GM23338 (cell line): ENCODE data around the gene SPON2.

Experiments
- CREB1 ChIP-seq: fragments of 250-450 bp; sonication (Bioruptor Pico); IDR thresholded peaks from 2 replicates; pipeline ENCODE4 v1.5.0; 2020; ENCODE audit warnings: low read depth, mild to moderate bottlenecking, moderate library complexity
- EZH2 ChIP-seq: fragments of 200-600 bp; sonication (generic); IDR thresholded peaks from one replicate; pipeline ENCODE4 v1.8.0; 2017; ENCODE audit warnings: antibody characterized with exemption, mild to moderate bottlenecking, low read depth; ENCODE audit not compliant: unreplicated experiment
- EZH2phosphoT487 ChIP-seq: fragments of 200-600 bp; sonication (generic); IDR thresholded peaks from one replicate; pipeline ENCODE4 v1.8.1; 2018; ENCODE audit warnings: antibody characterized with exemption; ENCODE audit not compliant: unreplicated experiment
- JUNB ChIP-seq: IDR thresholded peaks from one replicate; pipeline ENCODE4 v1.6.1; 2016; ENCODE audit warnings: antibody characterized with exemption; ENCODE audit not compliant: unreplicated experiment
- POLR2AphosphoS5 ChIP-seq: IDR thresholded peaks from 2 replicates; pipeline ENCODE4 v1.6.1; 2016; ENCODE audit warnings: antibody characterized with exemption, low read depth
- ZNF114 ChIP-seq: fragments of 250-450 bp; sonication (Bioruptor Pico); IDR thresholded peaks from 2 replicates; pipeline ENCODE4 v1.5.0; 2020; ENCODE audit warnings: mild to moderate bottlenecking, moderate library complexity
- ZNF331 ChIP-seq: fragments of 250-450 bp; sonication (Bioruptor Pico); IDR thresholded peaks from 2 replicates; pipeline ENCODE4 v1.5.0; 2020; ENCODE audit warnings: low read depth, mild to moderate bottlenecking, moderate library complexity
- TF ChIP-seq, protein P1 (sequence below), 2 experiments: fragments of 200-600 bp in 1 of 2; sonication (generic) in 1 of 2; conservative IDR thresholded peaks; 2 replicates each; pipeline versions ENCODE4 v1.5.1 to v1.6.1; 2016 to 2017; ENCODE audit warnings: antibody characterized with exemption in 2 of 2, low read depth in 2 of 2, mild to moderate bottlenecking in 2 of 2, moderate library complexity in 1 of 2
- TF ChIP-seq, protein P2 (sequence below): IDR thresholded peaks from one replicate; pipeline ENCODE4 v1.6.1; 2018; ENCODE audit warnings: antibody characterized with exemption; ENCODE audit not compliant: unreplicated experiment
- TF ChIP-seq, protein P3 (sequence below): IDR thresholded peaks from 2 replicates; pipeline ENCODE4 v1.6.1; 2016; ENCODE audit warnings: antibody characterized with exemption
- TF ChIP-seq, protein P4 (sequence below): fragments of 250-450 bp; sonication (Bioruptor Pico); IDR thresholded peaks from 2 replicates; pipeline ENCODE4 v1.5.0; 2020; ENCODE audit warnings: mild to moderate bottlenecking, moderate library complexity

DNA sequence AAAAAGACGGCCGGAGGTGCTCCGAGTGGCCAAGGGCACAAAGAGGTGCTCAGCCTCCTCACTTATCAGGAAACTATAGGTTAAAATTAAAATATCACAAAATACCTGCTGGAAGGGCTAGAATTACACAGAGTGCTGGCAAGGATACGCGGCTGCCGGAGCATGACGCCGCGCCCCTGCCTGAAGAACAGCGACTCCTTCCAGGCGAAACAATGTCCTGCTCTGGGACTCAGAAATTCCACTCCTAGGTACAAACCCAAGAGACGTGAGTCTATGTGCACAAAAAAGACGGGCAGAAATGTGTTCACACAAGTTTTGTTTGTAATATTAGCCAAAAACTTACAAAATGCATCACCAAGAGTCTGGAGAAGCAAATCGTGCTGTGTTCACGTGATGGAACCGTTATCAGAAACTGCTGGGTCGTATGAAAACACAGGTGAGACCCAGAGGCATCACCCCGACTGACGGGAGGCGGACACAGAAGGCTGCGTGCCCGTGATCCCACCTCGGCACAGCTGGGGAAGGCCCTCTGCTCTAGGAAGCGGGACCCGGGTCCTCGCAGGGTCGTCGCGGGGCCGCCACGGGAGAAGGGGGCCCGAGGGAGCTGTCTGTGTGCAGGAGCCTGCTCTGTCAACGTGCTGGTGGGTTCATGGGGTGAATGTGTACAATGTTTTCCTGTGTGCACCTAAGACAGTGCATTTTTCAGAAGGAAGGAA, 48.9 kb upstream of the SPON2 start:
- TF ChIP-seq POLR2AphosphoS5 (no peak), ZNF331 (CRISPR knock-in tag) (no peak), CREB1 (CRISPR knock-in tag) (no peak), EZH2 (no peak), EZH2phosphoT487 (no peak), ZNF114 (CRISPR knock-in tag) (no peak), JUNB (no peak)
- TF ChIP-seq, protein P1, sequence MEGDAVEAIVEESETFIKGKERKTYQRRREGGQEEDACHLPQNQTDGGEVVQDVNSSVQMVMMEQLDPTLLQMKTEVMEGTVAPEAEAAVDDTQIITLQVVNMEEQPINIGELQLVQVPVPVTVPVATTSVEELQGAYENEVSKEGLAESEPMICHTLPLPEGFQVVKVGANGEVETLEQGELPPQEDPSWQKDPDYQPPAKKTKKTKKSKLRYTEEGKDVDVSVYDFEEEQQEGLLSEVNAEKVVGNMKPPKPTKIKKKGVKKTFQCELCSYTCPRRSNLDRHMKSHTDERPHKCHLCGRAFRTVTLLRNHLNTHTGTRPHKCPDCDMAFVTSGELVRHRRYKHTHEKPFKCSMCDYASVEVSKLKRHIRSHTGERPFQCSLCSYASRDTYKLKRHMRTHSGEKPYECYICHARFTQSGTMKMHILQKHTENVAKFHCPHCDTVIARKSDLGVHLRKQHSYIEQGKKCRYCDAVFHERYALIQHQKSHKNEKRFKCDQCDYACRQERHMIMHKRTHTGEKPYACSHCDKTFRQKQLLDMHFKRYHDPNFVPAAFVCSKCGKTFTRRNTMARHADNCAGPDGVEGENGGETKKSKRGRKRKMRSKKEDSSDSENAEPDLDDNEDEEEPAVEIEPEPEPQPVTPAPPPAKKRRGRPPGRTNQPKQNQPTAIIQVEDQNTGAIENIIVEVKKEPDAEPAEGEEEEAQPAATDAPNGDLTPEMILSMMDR (conservative IDR thresholded peaks at IDR 0.05; ENCODE audit: low read depth in 2 of 2): no peak
- TF ChIP-seq, protein P2, sequence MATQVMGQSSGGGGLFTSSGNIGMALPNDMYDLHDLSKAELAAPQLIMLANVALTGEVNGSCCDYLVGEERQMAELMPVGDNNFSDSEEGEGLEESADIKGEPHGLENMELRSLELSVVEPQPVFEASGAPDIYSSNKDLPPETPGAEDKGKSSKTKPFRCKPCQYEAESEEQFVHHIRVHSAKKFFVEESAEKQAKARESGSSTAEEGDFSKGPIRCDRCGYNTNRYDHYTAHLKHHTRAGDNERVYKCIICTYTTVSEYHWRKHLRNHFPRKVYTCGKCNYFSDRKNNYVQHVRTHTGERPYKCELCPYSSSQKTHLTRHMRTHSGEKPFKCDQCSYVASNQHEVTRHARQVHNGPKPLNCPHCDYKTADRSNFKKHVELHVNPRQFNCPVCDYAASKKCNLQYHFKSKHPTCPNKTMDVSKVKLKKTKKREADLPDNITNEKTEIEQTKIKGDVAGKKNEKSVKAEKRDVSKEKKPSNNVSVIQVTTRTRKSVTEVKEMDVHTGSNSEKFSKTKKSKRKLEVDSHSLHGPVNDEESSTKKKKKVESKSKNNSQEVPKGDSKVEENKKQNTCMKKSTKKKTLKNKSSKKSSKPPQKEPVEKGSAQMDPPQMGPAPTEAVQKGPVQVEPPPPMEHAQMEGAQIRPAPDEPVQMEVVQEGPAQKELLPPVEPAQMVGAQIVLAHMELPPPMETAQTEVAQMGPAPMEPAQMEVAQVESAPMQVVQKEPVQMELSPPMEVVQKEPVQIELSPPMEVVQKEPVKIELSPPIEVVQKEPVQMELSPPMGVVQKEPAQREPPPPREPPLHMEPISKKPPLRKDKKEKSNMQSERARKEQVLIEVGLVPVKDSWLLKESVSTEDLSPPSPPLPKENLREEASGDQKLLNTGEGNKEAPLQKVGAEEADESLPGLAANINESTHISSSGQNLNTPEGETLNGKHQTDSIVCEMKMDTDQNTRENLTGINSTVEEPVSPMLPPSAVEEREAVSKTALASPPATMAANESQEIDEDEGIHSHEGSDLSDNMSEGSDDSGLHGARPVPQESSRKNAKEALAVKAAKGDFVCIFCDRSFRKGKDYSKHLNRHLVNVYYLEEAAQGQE: no peak
- TF ChIP-seq, protein P3, sequence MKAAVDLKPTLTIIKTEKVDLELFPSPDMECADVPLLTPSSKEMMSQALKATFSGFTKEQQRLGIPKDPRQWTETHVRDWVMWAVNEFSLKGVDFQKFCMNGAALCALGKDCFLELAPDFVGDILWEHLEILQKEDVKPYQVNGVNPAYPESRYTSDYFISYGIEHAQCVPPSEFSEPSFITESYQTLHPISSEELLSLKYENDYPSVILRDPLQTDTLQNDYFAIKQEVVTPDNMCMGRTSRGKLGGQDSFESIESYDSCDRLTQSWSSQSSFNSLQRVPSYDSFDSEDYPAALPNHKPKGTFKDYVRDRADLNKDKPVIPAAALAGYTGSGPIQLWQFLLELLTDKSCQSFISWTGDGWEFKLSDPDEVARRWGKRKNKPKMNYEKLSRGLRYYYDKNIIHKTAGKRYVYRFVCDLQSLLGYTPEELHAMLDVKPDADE: no peak
- TF ChIP-seq, protein P4, sequence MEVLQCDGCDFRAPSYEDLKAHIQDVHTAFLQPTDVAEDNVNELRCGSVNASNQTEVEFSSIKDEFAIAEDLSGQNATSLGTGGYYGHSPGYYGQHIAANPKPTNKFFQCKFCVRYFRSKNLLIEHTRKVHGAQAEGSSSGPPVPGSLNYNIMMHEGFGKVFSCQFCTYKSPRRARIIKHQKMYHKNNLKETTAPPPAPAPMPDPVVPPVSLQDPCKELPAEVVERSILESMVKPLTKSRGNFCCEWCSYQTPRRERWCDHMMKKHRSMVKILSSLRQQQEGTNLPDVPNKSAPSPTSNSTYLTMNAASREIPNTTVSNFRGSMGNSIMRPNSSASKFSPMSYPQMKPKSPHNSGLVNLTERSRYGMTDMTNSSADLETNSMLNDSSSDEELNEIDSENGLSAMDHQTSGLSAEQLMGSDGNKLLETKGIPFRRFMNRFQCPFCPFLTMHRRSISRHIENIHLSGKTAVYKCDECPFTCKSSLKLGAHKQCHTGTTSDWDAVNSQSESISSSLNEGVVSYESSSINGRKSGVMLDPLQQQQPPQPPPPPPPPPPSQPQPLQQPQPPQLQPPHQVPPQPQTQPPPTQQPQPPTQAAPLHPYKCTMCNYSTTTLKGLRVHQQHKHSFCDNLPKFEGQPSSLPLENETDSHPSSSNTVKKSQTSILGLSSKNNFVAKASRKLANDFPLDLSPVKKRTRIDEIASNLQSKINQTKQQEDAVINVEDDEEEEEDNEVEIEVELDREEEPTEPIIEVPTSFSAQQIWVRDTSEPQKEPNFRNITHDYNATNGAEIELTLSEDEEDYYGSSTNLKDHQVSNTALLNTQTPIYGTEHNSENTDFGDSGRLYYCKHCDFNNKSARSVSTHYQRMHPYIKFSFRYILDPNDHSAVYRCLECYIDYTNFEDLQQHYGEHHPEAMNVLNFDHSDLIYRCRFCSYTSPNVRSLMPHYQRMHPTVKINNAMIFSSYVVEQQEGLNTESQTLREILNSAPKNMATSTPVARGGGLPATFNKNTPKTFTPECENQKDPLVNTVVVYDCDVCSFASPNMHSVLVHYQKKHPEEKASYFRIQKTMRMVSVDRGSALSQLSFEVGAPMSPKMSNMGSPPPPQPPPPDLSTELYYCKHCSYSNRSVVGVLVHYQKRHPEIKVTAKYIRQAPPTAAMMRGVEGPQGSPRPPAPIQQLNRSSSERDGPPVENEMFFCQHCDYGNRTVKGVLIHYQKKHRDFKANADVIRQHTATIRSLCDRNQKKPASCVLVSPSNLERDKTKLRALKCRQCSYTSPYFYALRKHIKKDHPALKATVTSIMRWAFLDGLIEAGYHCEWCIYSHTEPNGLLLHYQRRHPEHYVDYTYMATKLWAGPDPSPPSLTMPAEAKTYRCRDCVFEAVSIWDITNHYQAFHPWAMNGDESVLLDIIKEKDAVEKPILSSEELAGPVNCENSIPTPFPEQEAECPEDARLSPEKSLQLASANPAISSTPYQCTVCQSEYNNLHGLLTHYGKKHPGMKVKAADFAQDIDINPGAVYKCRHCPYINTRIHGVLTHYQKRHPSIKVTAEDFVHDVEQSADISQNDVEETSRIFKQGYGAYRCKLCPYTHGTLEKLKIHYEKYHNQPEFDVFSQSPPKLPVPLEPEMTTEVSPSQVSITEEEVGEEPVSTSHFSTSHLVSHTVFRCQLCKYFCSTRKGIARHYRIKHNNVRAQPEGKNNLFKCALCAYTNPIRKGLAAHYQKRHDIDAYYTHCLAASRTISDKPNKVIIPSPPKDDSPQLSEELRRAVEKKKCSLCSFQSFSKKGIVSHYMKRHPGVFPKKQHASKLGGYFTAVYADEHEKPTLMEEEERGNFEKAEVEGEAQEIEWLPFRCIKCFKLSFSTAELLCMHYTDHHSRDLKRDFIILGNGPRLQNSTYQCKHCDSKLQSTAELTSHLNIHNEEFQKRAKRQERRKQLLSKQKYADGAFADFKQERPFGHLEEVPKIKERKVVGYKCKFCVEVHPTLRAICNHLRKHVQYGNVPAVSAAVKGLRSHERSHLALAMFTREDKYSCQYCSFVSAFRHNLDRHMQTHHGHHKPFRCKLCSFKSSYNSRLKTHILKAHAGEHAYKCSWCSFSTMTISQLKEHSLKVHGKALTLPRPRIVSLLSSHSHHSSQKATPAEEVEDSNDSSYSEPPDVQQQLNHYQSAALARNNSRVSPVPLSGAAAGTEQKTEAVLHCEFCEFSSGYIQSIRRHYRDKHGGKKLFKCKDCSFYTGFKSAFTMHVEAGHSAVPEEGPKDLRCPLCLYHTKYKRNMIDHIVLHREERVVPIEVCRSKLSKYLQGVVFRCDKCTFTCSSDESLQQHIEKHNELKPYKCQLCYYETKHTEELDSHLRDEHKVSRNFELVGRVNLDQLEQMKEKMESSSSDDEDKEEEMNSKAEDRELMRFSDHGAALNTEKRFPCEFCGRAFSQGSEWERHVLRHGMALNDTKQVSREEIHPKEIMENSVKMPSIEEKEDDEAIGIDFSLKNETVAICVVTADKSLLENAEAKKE (CRISPR knock-in tag): no peak
